ENCODE results near the gene RAB36.

- TF ChIP-seq, protein P1, sequence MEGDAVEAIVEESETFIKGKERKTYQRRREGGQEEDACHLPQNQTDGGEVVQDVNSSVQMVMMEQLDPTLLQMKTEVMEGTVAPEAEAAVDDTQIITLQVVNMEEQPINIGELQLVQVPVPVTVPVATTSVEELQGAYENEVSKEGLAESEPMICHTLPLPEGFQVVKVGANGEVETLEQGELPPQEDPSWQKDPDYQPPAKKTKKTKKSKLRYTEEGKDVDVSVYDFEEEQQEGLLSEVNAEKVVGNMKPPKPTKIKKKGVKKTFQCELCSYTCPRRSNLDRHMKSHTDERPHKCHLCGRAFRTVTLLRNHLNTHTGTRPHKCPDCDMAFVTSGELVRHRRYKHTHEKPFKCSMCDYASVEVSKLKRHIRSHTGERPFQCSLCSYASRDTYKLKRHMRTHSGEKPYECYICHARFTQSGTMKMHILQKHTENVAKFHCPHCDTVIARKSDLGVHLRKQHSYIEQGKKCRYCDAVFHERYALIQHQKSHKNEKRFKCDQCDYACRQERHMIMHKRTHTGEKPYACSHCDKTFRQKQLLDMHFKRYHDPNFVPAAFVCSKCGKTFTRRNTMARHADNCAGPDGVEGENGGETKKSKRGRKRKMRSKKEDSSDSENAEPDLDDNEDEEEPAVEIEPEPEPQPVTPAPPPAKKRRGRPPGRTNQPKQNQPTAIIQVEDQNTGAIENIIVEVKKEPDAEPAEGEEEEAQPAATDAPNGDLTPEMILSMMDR (IDR thresholded peaks at IDR 0.05; ENCODE audit: poor library complexity), result no peak
- TF ChIP-seq EZH2phosphoT487 (IDR thresholded peaks at IDR 0.05; ENCODE audit: low read depth, severe bottlenecking, unreplicated experiment), result no peak
- TF ChIP-seq EZH2 (IDR thresholded peaks at IDR 0.05; ENCODE audit: borderline replicate concordance), result no peak
These were observed 18.4 kb downstream of the RAB36 start for GRCh38 chr22:23163665-23164064.
